ENCODE data around the gene VOPP1. TPM values are rescaled to one million over a fixed set of nuclear protein-coding genes. Genes with fewer than 3 reads are reported as not detected.

VOPP1 gene
- total RNA-seq, 1 donor from 2014 or later = 50.7 TPM

- no peak overlapping the region for H3K27ac Mint-ChIP-seq (ENCODE audit: unreplicated experiment)
- H3K27me3 Mint-ChIP-seq (ENCODE audit: low read depth) = no peaks in the 10 kb centered on the region
- no peaks in the 10 kb centered on the region for H3K9me3 Mint-ChIP-seq
Observed at GRCh38 chr7:55516409-55516808, 55.9 kb downstream of the VOPP1 start.

GRCh38 chr7:55515569-55516279 is 56.6 kb downstream of the VOPP1 start:
- peaks cover 4% of the 10 kb centered on the region for H3K36me3 Mint-ChIP-seq (ENCODE audit: low read depth)
- TF ChIP-seq, protein P1, sequence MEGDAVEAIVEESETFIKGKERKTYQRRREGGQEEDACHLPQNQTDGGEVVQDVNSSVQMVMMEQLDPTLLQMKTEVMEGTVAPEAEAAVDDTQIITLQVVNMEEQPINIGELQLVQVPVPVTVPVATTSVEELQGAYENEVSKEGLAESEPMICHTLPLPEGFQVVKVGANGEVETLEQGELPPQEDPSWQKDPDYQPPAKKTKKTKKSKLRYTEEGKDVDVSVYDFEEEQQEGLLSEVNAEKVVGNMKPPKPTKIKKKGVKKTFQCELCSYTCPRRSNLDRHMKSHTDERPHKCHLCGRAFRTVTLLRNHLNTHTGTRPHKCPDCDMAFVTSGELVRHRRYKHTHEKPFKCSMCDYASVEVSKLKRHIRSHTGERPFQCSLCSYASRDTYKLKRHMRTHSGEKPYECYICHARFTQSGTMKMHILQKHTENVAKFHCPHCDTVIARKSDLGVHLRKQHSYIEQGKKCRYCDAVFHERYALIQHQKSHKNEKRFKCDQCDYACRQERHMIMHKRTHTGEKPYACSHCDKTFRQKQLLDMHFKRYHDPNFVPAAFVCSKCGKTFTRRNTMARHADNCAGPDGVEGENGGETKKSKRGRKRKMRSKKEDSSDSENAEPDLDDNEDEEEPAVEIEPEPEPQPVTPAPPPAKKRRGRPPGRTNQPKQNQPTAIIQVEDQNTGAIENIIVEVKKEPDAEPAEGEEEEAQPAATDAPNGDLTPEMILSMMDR (conservative IDR thresholded peaks at IDR 0.05) = no peak
- DNase-seq (ENCODE audit: low read depth, low spot score) = no peak
- H3K27me3 Mint-ChIP-seq (ENCODE audit: low read depth) = no peaks in the 10 kb centered on the region
- H3K27ac Mint-ChIP-seq (ENCODE audit: unreplicated experiment) = no peak overlapping the region
- H3K4me3 Mint-ChIP-seq = no peak overlapping the region
- H3K9me3 Mint-ChIP-seq = no peaks in the 10 kb centered on the region
- H3K4me1 Mint-ChIP-seq = peaks cover 23% of the 10 kb centered on the region

More at GRCh38 chr7:55516409-55516808, 55.9 kb downstream of the VOPP1 start:
- peaks cover 4% of the 10 kb centered on the region for H3K36me3 Mint-ChIP-seq (ENCODE audit: low read depth)
- peaks cover 25% of the 10 kb centered on the region for H3K4me1 Mint-ChIP-seq
- no peak for DNase-seq (ENCODE audit: low read depth, low spot score)
- TF ChIP-seq, protein P1 (conservative IDR thresholded peaks at IDR 0.05) = no peak
- H3K4me3 Mint-ChIP-seq = no peak overlapping the region

DNA sequence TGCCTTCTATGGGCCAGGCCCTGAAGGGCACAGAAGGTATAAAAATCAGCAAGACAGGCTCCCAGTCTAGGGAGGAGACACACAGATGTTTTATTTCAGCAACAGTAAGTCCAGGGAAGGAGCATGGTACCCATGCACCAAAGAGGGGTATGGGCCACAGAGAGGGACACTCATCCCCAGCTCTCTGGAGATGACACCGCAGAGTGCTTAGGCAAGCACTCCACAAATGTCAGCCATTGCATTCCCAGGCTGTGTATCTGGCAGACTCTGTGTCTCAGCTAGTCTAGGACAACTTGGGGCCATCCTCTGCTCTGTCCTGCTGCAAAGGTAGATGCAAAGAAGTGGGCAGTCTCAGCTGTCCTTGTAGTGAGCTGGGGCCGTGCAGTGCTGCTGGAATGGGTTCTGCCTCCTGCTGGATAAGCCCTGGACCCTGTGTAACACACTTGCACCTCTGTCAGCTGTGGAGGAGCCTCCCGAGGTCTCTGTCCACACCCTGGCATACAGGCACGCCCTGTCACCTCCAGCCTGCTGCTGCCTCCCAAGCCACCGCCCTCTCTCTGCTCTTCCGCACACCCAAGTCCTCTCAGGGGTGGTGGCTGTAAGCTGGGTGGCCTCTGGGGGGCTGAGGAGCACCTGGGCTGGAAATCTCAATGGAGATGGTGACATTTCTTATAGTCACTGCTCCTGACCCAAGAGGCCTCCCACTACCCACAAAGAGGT is 57.6 kb downstream of the VOPP1 start:
- no peak overlapping the region for H3K4me3 Mint-ChIP-seq
- no peaks in the 10 kb centered on the region for H3K27me3 Mint-ChIP-seq (ENCODE audit: low read depth)
- no peaks in the 10 kb centered on the region for H3K9me3 Mint-ChIP-seq
- no peak overlapping the region for H3K27ac Mint-ChIP-seq (ENCODE audit: unreplicated experiment)
- peaks cover 4% of the 10 kb centered on the region for H3K36me3 Mint-ChIP-seq (ENCODE audit: low read depth)
- TF ChIP-seq, protein P1 (conservative IDR thresholded peaks at IDR 0.05) = no peak
- no peak for DNase-seq (ENCODE audit: low read depth, low spot score)
- peaks cover 19% of the 10 kb centered on the region for H3K4me1 Mint-ChIP-seq

DNA sequence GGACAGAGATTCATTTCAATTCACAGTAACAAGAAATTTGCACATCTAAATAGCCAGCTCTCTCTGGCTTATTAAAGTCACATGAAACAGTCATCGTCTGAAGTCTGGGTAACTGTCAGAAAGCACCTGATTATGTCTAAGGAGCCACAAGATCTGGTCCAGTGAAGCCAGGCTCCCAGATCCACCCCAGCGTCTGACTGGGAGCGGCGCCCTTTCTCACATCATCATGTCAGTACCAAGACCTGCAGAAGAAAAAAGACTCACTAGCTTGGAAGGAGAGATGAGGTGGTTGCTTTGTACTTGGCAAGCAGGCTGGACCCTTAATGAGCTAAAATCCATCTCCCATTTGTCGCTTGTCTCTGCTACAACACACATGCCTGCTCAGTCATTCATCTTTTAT is 58.4 kb downstream of the VOPP1 start:
- peaks cover 10% of the 10 kb centered on the region for H3K4me1 Mint-ChIP-seq
- H3K9me3 Mint-ChIP-seq = no peaks in the 10 kb centered on the region
- no peaks in the 10 kb centered on the region for H3K27me3 Mint-ChIP-seq (ENCODE audit: low read depth)
- H3K36me3 Mint-ChIP-seq (ENCODE audit: low read depth) = peaks cover 4% of the 10 kb centered on the region
- no peak for DNase-seq (ENCODE audit: low read depth, low spot score)
- TF ChIP-seq, protein P1 (conservative IDR thresholded peaks at IDR 0.05) = no peak
- no peak overlapping the region for H3K27ac Mint-ChIP-seq (ENCODE audit: unreplicated experiment)
- no peak overlapping the region for H3K4me3 Mint-ChIP-seq

GRCh38 chr7:55512635-55513191 is 59.6 kb downstream of the VOPP1 start:
- Mint-ChIP-seq H3K4me1 (no peaks in the 10 kb centered on the region), H3K27ac (ENCODE audit: unreplicated experiment) (no peak overlapping the region), H3K36me3 (ENCODE audit: low read depth) (peaks cover under 1% of the 10 kb centered on the region), H3K9me3 (no peaks in the 10 kb centered on the region), H3K4me3 (no peak overlapping the region), H3K27me3 (ENCODE audit: low read depth) (no peaks in the 10 kb centered on the region)
- TF ChIP-seq, protein P1 (conservative IDR thresholded peaks at IDR 0.05) = no peak
- DNase-seq (ENCODE audit: low read depth, low spot score) = no peak
